ENCODE data around the gene NT5C1B.

The NT5C1B gene

DNA sequence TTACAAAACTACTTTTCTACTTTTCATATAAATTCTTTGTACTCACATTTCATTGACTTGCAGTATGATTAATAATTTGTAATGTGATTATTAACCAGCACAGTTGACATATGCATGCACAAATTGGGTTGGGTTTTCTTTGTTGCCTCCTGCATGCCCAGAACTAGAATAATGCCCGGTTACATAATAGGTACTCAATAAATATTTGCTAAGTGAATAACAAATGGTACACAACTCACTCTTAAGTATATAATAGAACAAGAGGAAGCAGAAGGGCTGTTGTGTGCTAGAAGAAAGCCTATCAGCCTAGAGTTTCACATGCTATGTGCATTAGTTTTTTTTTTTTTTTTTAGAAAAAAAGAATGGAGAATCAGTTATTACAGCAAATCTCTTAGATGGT is 38.2 kb downstream of the NT5C1B start:
- TF ChIP-seq, protein P1, sequence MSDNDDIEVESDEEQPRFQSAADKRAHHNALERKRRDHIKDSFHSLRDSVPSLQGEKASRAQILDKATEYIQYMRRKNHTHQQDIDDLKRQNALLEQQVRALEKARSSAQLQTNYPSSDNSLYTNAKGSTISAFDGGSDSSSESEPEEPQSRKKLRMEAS (IDR thresholded peaks at IDR 0.05; ENCODE audit: low read depth, low read length) = no peak
- TF ChIP-seq MYC (IDR thresholded peaks at IDR 0.05; ENCODE audit: low read depth, low read length) (no peak), POLR2A (IDR thresholded peaks at IDR 0.05; ENCODE audit: extremely low read depth, insufficient read length) (no peak)
- TF ChIP-seq, protein P2, sequence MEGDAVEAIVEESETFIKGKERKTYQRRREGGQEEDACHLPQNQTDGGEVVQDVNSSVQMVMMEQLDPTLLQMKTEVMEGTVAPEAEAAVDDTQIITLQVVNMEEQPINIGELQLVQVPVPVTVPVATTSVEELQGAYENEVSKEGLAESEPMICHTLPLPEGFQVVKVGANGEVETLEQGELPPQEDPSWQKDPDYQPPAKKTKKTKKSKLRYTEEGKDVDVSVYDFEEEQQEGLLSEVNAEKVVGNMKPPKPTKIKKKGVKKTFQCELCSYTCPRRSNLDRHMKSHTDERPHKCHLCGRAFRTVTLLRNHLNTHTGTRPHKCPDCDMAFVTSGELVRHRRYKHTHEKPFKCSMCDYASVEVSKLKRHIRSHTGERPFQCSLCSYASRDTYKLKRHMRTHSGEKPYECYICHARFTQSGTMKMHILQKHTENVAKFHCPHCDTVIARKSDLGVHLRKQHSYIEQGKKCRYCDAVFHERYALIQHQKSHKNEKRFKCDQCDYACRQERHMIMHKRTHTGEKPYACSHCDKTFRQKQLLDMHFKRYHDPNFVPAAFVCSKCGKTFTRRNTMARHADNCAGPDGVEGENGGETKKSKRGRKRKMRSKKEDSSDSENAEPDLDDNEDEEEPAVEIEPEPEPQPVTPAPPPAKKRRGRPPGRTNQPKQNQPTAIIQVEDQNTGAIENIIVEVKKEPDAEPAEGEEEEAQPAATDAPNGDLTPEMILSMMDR (IDR thresholded peaks at IDR 0.05; ENCODE audit: low read depth, low read length) = no peak
- H3K4me3 ChIP-seq (ENCODE audit: low read depth, low read length) = no peak overlapping the region
- no peak for DNase-seq (ENCODE audit: low read depth)

DNA sequence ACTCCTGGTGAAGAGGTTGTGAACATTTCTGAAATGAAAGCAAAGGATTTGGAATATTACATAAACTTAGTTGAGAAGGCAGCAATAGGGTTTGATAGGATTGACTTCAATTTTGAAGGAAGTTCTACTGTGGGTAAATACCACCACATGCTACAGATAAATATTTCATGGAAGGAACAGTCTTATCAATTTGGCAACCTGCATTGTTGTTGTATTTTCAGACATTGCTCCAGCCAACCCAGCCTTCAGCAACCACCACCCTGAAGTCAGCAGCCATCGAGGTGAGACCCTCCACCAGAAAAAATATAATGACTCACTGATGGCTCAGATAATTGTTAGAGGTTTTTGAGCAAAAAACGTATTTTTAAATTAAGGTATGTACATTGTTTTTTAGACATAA is 38.9 kb downstream of the NT5C1B start:
- no peak for DNase-seq (ENCODE audit: low read depth)
- no peak overlapping the region for H3K4me3 ChIP-seq (ENCODE audit: low read depth, low read length)
- no peak for TF ChIP-seq POLR2A (IDR thresholded peaks at IDR 0.05; ENCODE audit: extremely low read depth, insufficient read length)
- TF ChIP-seq, protein P2 (IDR thresholded peaks at IDR 0.05; ENCODE audit: low read depth, low read length) = no peak
- TF ChIP-seq, protein P1 (IDR thresholded peaks at IDR 0.05; ENCODE audit: low read depth, low read length) = no peak

DNA sequence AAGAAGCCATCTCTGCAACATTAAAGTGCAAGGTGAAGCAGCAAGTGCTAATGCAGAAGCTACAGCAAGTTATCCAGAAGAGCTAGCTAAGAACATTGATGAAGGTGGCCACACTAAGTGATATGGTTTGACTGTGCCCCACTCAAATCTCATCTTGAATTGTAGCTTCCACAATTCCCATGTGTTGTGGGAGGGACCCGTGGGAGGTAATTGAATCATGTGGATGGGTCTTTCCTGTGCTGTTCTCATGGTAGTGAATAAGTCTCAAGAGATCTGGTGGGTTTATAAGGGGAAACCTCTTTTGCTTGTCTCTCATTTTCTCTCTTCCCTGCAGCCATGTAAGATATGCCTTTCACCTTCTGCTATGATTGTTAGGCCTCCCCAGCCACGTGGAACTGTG is 40.3 kb downstream of the NT5C1B start:
- no peak overlapping the region for H3K4me3 ChIP-seq (ENCODE audit: low read depth, low read length)
- no peak for DNase-seq (ENCODE audit: low read depth)
- TF ChIP-seq, protein P1 (IDR thresholded peaks at IDR 0.05; ENCODE audit: low read depth, low read length) = no peak
- no peak for TF ChIP-seq MYC (IDR thresholded peaks at IDR 0.05; ENCODE audit: low read depth, low read length)
- no peak for TF ChIP-seq POLR2A (IDR thresholded peaks at IDR 0.05; ENCODE audit: extremely low read depth, insufficient read length)
- TF ChIP-seq, protein P2 (IDR thresholded peaks at IDR 0.05; ENCODE audit: low read depth, low read length) = no peak

DNA sequence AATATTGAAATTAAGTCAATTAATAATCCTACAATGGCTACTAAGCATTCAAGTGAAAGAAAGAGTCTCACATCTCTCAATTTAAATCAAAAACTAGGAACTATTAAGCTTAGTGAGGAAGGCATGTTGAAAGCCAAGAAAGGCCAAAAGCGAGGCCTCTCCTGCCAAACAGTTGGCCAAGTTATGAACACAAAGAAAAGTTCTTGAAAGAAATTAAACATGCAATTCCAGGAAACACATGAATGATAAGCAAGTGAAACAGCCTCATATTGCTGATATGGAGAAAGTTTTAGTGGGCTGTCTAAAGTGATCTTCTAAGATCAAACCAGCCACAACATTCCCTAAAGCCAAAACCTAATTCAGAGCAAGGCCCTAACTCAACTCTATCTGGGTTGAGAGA is 40.7 kb downstream of the NT5C1B start:
- TF ChIP-seq, protein P2 (IDR thresholded peaks at IDR 0.05; ENCODE audit: low read depth, low read length) = no peak
- TF ChIP-seq, protein P1 (IDR thresholded peaks at IDR 0.05; ENCODE audit: low read depth, low read length) = no peak
- no peak for TF ChIP-seq MYC (IDR thresholded peaks at IDR 0.05; ENCODE audit: low read depth, low read length)
- TF ChIP-seq POLR2A (IDR thresholded peaks at IDR 0.05; ENCODE audit: extremely low read depth, insufficient read length) = no peak
- no peak for DNase-seq (ENCODE audit: low read depth)
- no peak overlapping the region for H3K4me3 ChIP-seq (ENCODE audit: low read depth, low read length)

DNA sequence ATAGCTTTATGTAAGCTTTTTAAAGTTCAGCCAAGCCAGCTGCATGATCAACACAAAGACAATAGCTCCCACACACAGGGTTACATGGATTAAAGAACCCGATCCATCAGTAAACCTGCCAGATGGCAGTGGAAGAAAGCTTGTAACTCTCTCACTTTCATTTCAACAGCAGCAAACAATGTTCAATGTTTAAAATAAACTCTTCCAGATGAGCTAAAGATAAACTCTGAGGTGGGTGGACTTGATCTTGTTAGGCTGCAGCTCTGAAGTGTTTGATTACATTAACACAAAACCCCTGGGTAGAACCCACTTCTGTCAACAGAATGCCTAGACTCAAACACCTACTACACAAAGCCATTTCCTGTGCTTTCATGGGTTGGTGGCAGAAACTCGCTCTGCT is 42.8 kb downstream of the NT5C1B start:
- H3K4me3 ChIP-seq (ENCODE audit: low read depth, low read length) = no peak overlapping the region
- no peak for DNase-seq (ENCODE audit: low read depth)
- no peak for TF ChIP-seq POLR2A (IDR thresholded peaks at IDR 0.05; ENCODE audit: extremely low read depth, insufficient read length)
- TF ChIP-seq, protein P2 (IDR thresholded peaks at IDR 0.05; ENCODE audit: low read depth, low read length) = no peak
- TF ChIP-seq, protein P1 (IDR thresholded peaks at IDR 0.05; ENCODE audit: low read depth, low read length) = no peak
- no peak for TF ChIP-seq MYC (IDR thresholded peaks at IDR 0.05; ENCODE audit: low read depth, low read length)

DNA sequence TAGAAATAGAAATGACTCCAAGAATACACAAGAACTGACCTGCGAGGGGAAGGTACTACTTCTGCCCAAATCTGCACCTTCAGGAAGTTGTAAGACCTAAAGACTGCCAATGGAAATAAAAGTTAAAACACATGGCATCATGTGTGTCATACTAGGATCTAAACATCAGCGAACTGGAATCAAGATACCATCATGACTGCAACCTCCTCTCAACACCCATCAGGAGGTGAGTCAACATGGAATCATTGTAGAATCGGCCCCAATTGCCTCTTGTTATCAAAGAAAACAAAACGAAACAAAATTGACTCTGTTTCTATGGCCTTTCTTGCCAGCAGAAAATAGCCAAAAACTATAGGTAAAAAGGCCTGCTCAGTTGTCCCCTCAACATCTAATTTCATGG is 44.0 kb downstream of the NT5C1B start:
- DNase-seq (ENCODE audit: low read depth) = no peak
- no peak overlapping the region for H3K4me3 ChIP-seq (ENCODE audit: low read depth, low read length)
- TF ChIP-seq, protein P1 (IDR thresholded peaks at IDR 0.05; ENCODE audit: low read depth, low read length) = no peak
- TF ChIP-seq POLR2A (IDR thresholded peaks at IDR 0.05; ENCODE audit: extremely low read depth, insufficient read length) (no peak), MYC (IDR thresholded peaks at IDR 0.05; ENCODE audit: low read depth, low read length) (no peak)
- TF ChIP-seq, protein P2 (IDR thresholded peaks at IDR 0.05; ENCODE audit: low read depth, low read length) = no peak

All from NB4 (cell line).